Measurements from ENCODE around the gene RNF167. TPM values are rescaled to one million over a fixed set of nuclear protein-coding genes. Genes with fewer than 3 reads are reported as not detected.
A peak's percentile ranks its signal among the peaks of the same experiment; 100 is the strongest.

The RNF167 gene
- total and polyA plus RNA-seq, 2 of the 13 experiments (the other 11 are each of a cell fraction or from before 2014, with no cell fraction given): 44.1 to 45.4 TPM

DNA sequence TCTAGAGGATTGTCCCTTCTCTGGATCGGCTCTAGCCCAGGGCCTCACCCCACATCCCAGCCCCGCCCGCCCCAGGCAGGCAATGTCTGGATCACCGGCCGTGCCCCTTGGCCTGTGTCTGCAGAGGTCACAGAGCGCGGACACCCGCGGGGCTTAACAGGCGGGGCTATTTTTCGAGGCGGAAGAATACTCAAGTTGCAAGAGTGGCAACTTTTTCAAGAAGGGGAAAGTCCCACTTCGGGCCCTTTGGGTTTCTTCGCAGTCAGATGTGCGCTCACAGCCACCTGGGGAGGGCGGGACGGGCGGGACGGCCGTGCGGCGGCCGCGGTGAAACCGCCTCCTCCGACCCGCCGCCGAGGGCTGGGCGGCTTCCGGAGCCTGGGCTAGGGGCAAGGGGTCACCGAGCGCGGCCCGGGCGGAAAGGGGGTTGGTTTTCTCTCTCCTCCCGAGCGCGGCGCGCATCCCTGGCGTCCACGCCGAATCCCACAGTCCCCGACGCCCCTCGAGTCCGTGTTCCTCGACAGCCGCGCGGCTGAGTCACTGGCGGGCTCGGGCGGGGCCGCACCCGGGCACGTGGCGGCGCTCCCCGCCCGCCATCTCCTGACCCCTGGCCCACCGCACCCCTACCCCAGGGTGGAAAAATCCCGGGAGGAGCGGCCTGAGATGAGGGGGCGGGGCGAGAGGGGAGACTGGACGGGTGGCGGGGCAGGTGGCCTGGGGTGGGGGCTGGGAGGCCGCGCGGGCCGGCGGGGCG lies 9.4 kb downstream of the RNF167 start (continued):
- TF ChIP-seq THAP9 (CRISPR knock-in tag; IDR thresholded peaks at IDR 0.05; ENCODE audit: borderline replicate concordance): no peak
- no peak for TF ChIP-seq RARG (CRISPR knock-in tag; IDR thresholded peaks at IDR 0.05; ENCODE audit: low read depth)
- no peak for TF ChIP-seq SOX6 (IDR thresholded peaks at IDR 0.05)
- TF ChIP-seq SOX6 (CRISPR knock-in tag; IDR thresholded peaks at IDR 0.05): no peak; the same call in none of the 2 replicates
- TF ChIP-seq AHDC1 (CRISPR knock-in tag; IDR thresholded peaks at IDR 0.05; ENCODE audit: borderline replicate concordance): no peak
- TF ChIP-seq MZF1 (CRISPR knock-in tag; IDR thresholded peaks at IDR 0.05; ENCODE audit: borderline replicate concordance): no peak
- TF ChIP-seq ZNF34 (CRISPR knock-in tag; IDR thresholded peaks at IDR 0.05; ENCODE audit: borderline replicate concordance): no peak
- no peak for TF ChIP-seq PAX8 (CRISPR knock-in tag; IDR thresholded peaks at IDR 0.05; ENCODE audit: borderline replicate concordance)
- TF ChIP-seq RBFOX2 (IDR thresholded peaks at IDR 0.05; ENCODE audit: low read depth, low read length): peak; percentile 94
- no peak for TF ChIP-seq ZNF207 (IDR thresholded peaks at IDR 0.05; ENCODE audit: borderline replicate concordance)
- no peak for TF ChIP-seq NRL (CRISPR knock-in tag; IDR thresholded peaks at IDR 0.05; ENCODE audit: borderline replicate concordance)
- TF ChIP-seq ZNF879 (CRISPR knock-in tag; IDR thresholded peaks at IDR 0.05): no peak
- TF ChIP-seq, protein P1, sequence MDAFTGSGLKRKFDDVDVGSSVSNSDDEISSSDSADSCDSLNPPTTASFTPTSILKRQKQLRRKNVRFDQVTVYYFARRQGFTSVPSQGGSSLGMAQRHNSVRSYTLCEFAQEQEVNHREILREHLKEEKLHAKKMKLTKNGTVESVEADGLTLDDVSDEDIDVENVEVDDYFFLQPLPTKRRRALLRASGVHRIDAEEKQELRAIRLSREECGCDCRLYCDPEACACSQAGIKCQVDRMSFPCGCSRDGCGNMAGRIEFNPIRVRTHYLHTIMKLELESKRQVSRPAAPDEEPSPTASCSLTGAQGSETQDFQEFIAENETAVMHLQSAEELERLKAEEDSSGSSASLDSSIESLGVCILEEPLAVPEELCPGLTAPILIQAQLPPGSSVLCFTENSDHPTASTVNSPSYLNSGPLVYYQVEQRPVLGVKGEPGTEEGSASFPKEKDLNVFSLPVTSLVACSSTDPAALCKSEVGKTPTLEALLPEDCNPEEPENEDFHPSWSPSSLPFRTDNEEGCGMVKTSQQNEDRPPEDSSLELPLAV (CRISPR knock-in tag; conservative IDR thresholded peaks at IDR 0.05; ENCODE audit: low read depth): no peak
- TF ChIP-seq BHLHE40 (IDR thresholded peaks at IDR 0.05; ENCODE audit: low read length): peak; percentile 88
- TF ChIP-seq ELF1 (CRISPR knock-in tag; IDR thresholded peaks at IDR 0.05): no peak
- no peak for TF ChIP-seq ZNF484 (CRISPR knock-in tag; IDR thresholded peaks at IDR 0.05; ENCODE audit: borderline replicate concordance, low read depth)
- TF ChIP-seq NR1H2 (CRISPR knock-in tag; IDR thresholded peaks at IDR 0.05; ENCODE audit: borderline replicate concordance, low read depth): no peak; the same call in 1 of the 2 replicates

All from HepG2 (cell line).